ENCODE data around the gene PFDN4. TPM values are rescaled to one million over a fixed set of nuclear protein-coding genes. Genes with fewer than 3 reads are reported as not detected.

Gene PFDN4
- total and polyA plus RNA-seq, 2 of the 4 experiments (the other 2 are of a cell fraction), result 14.9 to 93.2 TPM

GRCh38 chr20:54184904-54185626, 22.8 kb upstream of the PFDN4 start:
- POLR2A ChIA-PET (ENCODE audit: unreplicated experiment), result no interaction called here
- in situ Hi-C loops (cut with MboI; ENCODE audit: low sequenced_read_pairs), result loop anchor here (25.0 kb wide), 1 partner anchor 198 kb away; no protein-coding TSS in a partner anchor

More at GRCh38 chr20:54184904-54185626, 22.8 kb upstream of the PFDN4 start:
- Histone ChIP-seq H3K79me1 (ENCODE audit: low read depth in 1 of 2, low read length in 2 of 2) (no peaks in the 10 kb centered on the region), H3K9me3 (ENCODE audit: control insufficient read depth, insufficient read depth, low read length) (no peaks in the 10 kb centered on the region), H3K23ac (ENCODE audit: low read depth, low read length) (no peak overlapping the region), H3K18ac (ENCODE audit: low read depth, low read length) (no peak overlapping the region), H4K20me1 (ENCODE audit: insufficient read depth, low read length) (no peaks in the 10 kb centered on the region), H3K4me3 (ENCODE audit: insufficient read depth, low read depth, low read length) (no peak overlapping the region), H2AK9ac (replicated peaks; ENCODE audit: low read depth, low read length, poor library complexity) (no peak overlapping the region), H2BK5ac (ENCODE audit: low read depth, low read length, poor library complexity, severe bottlenecking) (no peak overlapping the region), H3K27me3 (ENCODE audit: control insufficient read depth, insufficient read depth, low read length) (peaks cover 21% of the 10 kb centered on the region), H2AFZ (replicated peaks; ENCODE audit: low read length, poor library complexity) (no peak overlapping the region), H4K5ac (ENCODE audit: low read depth, low read length) (no peak overlapping the region), H3K27ac (ENCODE audit: insufficient read depth, low read length) (no peak overlapping the region), H3K36me3 (ENCODE audit: control insufficient read depth, insufficient read depth, low read length) (no peaks in the 10 kb centered on the region), H2BK20ac (ENCODE audit: low read depth, low read length) (no peak overlapping the region), H3K14ac (replicated peaks; ENCODE audit: low read depth, low read length) (no peak overlapping the region), H2BK15ac (ENCODE audit: low read depth, low read length) (no peak overlapping the region), H3K4me1 (ENCODE audit: control insufficient read depth, insufficient read depth, low read length) (no peaks in the 10 kb centered on the region), H3K9ac (ENCODE audit: low read depth, low read length) (no peak overlapping the region), H3K4me2 (ENCODE audit: low read depth, low read length) (no peak overlapping the region), H3K56ac (ENCODE audit: extremely low read depth, insufficient read depth, low read length) (no peak overlapping the region), H3K4ac (ENCODE audit: low read depth, low read length) (no peak overlapping the region), H4K8ac (ENCODE audit: low read depth in 2 of 2, low read length in 2 of 2) (no peak overlapping the region), H4K91ac (ENCODE audit: insufficient read depth, low read depth, low read length) (no peak overlapping the region), H3K9me1 (ENCODE audit: insufficient read depth, low read length) (no peaks in the 10 kb centered on the region), H2BK120ac (ENCODE audit: low read depth, low read length) (no peak overlapping the region), H2AK5ac (ENCODE audit: low read depth, low read length) (no peak overlapping the region)
- TF ChIP-seq POLR2A (IDR thresholded peaks at IDR 0.05; ENCODE audit: low read depth, low read length), result no peak
- no peak for TF ChIP-seq CHD1 (IDR thresholded peaks at IDR 0.05; ENCODE audit: low read depth, low read length)
- no peak for TF ChIP-seq FOS (IDR thresholded peaks at IDR 0.05; ENCODE audit: low read depth, low read length)
- TF ChIP-seq USF2 (IDR thresholded peaks at IDR 0.05; ENCODE audit: low read depth, low read length), result no peak
- no peak for TF ChIP-seq ELK1 (IDR thresholded peaks at IDR 0.05; ENCODE audit: borderline replicate concordance, low read depth, low read length)
- TF ChIP-seq MAFK (IDR thresholded peaks at IDR 0.05; ENCODE audit: low read depth, low read length), result no peak
- TF ChIP-seq CEBPB (IDR thresholded peaks at IDR 0.05; ENCODE audit: low read depth, low read length), result no peak
- no peak for TF ChIP-seq MXI1 (IDR thresholded peaks at IDR 0.05; ENCODE audit: borderline replicate concordance, low read depth, low read length)
- no peak for TF ChIP-seq NFE2L2 (IDR thresholded peaks at IDR 0.05; ENCODE audit: low read depth, low read length)
- TF ChIP-seq SMC3 (IDR thresholded peaks at IDR 0.05; ENCODE audit: low read depth, low read length), result no peak
- TF ChIP-seq MAZ (IDR thresholded peaks at IDR 0.05; ENCODE audit: borderline replicate concordance, low read depth, low read length), result no peak
- no peak for TF ChIP-seq CTCF (conservative IDR thresholded peaks at IDR 0.05; ENCODE audit: low read depth, low read length)
- TF ChIP-seq RFX5 (IDR thresholded peaks at IDR 0.05; ENCODE audit: low read depth, low read length), result no peak
- TF ChIP-seq RCOR1 (IDR thresholded peaks at IDR 0.05; ENCODE audit: insufficient replicate concordance, low read length), result no peak
- TF ChIP-seq BHLHE40 (IDR thresholded peaks at IDR 0.05; ENCODE audit: low read depth, low read length), result no peak
- no peak for TF ChIP-seq RAD21 (IDR thresholded peaks at IDR 0.05; ENCODE audit: low read length)
- no peak for DNase-seq
- intact Hi-C loops (cut with micrococcal nuclease) (no loop called here), dilution Hi-C loops (cut with HindIII; ENCODE audit: low sequenced_read_pairs, unreplicated experiment) (loop anchor here (25.0 kb wide), 1 partner anchor 98 kb away; no protein-coding TSS in a partner anchor)
- ATAC-seq (ENCODE audit: low read depth), result no peak
- no TSS peak for BruUV-seq (replicated peaks)
- CTCF ChIA-PET, result no interaction called here
- 77% methylated on average over 5 of the region's 10 CpGs; no CpG with 5 or more reads in 1 of the 2 experiments for WGBS, 2 experiments (ENCODE audit: extremely low coverage in 2 of 2, insufficient read length in 1 of 2)
